ENCODE results near the gene SUSD6. TPM values are rescaled to one million over a fixed set of nuclear protein-coding genes. Genes with fewer than 3 reads are reported as not detected.

Gene SUSD6
- total and polyA plus RNA-seq, 2 experiments from 2014 or later: 2.8 to 3.4 TPM

DNA sequence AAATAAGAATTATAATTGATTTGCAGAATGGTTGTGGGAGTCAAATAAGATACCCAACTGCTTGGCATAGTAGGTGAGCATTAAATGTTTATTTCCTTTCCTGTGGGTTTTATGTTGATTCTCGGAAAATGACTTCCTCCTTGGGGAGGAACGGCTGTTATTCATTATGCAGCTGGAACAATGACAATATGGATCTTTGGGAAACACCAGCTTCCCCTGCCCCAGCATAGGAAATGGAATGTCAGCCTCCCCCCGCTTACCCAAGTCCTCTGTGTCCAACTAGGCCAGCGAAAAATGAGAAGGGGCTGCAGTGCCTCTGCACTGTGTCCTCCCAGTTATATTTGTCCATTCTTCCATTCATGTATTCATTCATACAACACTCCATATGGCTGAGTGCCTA, 25.0 kb upstream of the SUSD6 start:
- no peak overlapping the region for H3K27ac Mint-ChIP-seq

DNA sequence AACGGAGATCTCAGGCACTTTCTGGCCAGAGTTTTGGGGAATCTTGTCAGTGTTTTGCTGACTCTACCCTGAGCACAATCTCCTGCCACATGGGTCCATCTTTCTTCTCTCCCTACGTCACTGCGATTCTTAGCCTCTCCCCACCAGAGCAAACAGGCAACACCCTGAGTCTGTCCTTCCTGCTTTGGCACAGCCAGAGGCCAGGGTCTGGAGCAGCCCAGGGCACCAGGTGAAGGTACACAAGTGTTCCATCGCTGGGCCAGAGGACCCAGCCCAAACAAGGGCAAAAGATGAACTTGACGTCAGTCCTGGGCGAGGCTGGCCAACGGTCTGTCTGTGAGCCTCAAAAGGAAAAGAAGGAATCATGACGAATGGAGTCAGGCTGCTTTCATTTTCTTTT, 24.0 kb upstream of the SUSD6 start:
- Histone ChIP-seq H2AFZ (no peak overlapping the region), H3K27ac (ENCODE audit: low read depth) (no peak overlapping the region), H3K79me2 (replicated peaks; ENCODE audit: insufficient read depth) (no peaks in the 10 kb centered on the region), H3K27me3 (ENCODE audit: insufficient read depth) (no peaks in the 10 kb centered on the region), H3K9me2 (ENCODE audit: insufficient read depth) (no peaks in the 10 kb centered on the region), H3K4me1 (ENCODE audit: insufficient read depth) (no peaks in the 10 kb centered on the region), H3K36me3 (ENCODE audit: insufficient read depth) (no peaks in the 10 kb centered on the region), H3K4me3 (no peak overlapping the region), H3F3A (replicated peaks; ENCODE audit: low read depth) (no peaks in the 10 kb centered on the region), H4K20me1 (replicated peaks; ENCODE audit: insufficient read depth) (no peaks in the 10 kb centered on the region), H3K4me2 (no peak overlapping the region)
- no peaks in the 10 kb centered on the region for H3K36me3 Mint-ChIP-seq (ENCODE audit: low read depth)
- no peak overlapping the region for H3K4me3 Mint-ChIP-seq
- ATAC-seq: no peak
- DNase-seq (ENCODE audit: low spot score): no peak
- H3K9me3 Mint-ChIP-seq: no peaks in the 10 kb centered on the region
- no peak overlapping the region for H3K27ac Mint-ChIP-seq
- peaks cover 5% of the 10 kb centered on the region for H3K27me3 Mint-ChIP-seq (ENCODE audit: insufficient read depth, low read depth, poor library complexity)
- H3K4me1 Mint-ChIP-seq: no peaks in the 10 kb centered on the region
- TF ChIP-seq EZH2phosphoT487 (IDR thresholded peaks at IDR 0.05; ENCODE audit: unreplicated experiment) (no peak), POLR2AphosphoS5 (IDR thresholded peaks at IDR 0.05; ENCODE audit: low read depth) (no peak), NANOG (IDR thresholded peaks at IDR 0.05; ENCODE audit: borderline replicate concordance) (no peak), ZNF331 (CRISPR knock-in tag; IDR thresholded peaks at IDR 0.05; ENCODE audit: low read depth) (no peak), EZH2 (IDR thresholded peaks at IDR 0.05; ENCODE audit: low read depth, unreplicated experiment) (no peak), JUNB (IDR thresholded peaks at IDR 0.05; ENCODE audit: unreplicated experiment) (no peak), CREB1 (CRISPR knock-in tag; IDR thresholded peaks at IDR 0.05; ENCODE audit: low read depth) (no peak), ZNF114 (CRISPR knock-in tag; IDR thresholded peaks at IDR 0.05) (no peak), STAT1 (IDR thresholded peaks at IDR 0.05; ENCODE audit: unreplicated experiment) (no peak)
- TF ChIP-seq, protein P1, sequence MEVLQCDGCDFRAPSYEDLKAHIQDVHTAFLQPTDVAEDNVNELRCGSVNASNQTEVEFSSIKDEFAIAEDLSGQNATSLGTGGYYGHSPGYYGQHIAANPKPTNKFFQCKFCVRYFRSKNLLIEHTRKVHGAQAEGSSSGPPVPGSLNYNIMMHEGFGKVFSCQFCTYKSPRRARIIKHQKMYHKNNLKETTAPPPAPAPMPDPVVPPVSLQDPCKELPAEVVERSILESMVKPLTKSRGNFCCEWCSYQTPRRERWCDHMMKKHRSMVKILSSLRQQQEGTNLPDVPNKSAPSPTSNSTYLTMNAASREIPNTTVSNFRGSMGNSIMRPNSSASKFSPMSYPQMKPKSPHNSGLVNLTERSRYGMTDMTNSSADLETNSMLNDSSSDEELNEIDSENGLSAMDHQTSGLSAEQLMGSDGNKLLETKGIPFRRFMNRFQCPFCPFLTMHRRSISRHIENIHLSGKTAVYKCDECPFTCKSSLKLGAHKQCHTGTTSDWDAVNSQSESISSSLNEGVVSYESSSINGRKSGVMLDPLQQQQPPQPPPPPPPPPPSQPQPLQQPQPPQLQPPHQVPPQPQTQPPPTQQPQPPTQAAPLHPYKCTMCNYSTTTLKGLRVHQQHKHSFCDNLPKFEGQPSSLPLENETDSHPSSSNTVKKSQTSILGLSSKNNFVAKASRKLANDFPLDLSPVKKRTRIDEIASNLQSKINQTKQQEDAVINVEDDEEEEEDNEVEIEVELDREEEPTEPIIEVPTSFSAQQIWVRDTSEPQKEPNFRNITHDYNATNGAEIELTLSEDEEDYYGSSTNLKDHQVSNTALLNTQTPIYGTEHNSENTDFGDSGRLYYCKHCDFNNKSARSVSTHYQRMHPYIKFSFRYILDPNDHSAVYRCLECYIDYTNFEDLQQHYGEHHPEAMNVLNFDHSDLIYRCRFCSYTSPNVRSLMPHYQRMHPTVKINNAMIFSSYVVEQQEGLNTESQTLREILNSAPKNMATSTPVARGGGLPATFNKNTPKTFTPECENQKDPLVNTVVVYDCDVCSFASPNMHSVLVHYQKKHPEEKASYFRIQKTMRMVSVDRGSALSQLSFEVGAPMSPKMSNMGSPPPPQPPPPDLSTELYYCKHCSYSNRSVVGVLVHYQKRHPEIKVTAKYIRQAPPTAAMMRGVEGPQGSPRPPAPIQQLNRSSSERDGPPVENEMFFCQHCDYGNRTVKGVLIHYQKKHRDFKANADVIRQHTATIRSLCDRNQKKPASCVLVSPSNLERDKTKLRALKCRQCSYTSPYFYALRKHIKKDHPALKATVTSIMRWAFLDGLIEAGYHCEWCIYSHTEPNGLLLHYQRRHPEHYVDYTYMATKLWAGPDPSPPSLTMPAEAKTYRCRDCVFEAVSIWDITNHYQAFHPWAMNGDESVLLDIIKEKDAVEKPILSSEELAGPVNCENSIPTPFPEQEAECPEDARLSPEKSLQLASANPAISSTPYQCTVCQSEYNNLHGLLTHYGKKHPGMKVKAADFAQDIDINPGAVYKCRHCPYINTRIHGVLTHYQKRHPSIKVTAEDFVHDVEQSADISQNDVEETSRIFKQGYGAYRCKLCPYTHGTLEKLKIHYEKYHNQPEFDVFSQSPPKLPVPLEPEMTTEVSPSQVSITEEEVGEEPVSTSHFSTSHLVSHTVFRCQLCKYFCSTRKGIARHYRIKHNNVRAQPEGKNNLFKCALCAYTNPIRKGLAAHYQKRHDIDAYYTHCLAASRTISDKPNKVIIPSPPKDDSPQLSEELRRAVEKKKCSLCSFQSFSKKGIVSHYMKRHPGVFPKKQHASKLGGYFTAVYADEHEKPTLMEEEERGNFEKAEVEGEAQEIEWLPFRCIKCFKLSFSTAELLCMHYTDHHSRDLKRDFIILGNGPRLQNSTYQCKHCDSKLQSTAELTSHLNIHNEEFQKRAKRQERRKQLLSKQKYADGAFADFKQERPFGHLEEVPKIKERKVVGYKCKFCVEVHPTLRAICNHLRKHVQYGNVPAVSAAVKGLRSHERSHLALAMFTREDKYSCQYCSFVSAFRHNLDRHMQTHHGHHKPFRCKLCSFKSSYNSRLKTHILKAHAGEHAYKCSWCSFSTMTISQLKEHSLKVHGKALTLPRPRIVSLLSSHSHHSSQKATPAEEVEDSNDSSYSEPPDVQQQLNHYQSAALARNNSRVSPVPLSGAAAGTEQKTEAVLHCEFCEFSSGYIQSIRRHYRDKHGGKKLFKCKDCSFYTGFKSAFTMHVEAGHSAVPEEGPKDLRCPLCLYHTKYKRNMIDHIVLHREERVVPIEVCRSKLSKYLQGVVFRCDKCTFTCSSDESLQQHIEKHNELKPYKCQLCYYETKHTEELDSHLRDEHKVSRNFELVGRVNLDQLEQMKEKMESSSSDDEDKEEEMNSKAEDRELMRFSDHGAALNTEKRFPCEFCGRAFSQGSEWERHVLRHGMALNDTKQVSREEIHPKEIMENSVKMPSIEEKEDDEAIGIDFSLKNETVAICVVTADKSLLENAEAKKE (CRISPR knock-in tag; IDR thresholded peaks at IDR 0.05): no peak
- TF ChIP-seq, protein P2, sequence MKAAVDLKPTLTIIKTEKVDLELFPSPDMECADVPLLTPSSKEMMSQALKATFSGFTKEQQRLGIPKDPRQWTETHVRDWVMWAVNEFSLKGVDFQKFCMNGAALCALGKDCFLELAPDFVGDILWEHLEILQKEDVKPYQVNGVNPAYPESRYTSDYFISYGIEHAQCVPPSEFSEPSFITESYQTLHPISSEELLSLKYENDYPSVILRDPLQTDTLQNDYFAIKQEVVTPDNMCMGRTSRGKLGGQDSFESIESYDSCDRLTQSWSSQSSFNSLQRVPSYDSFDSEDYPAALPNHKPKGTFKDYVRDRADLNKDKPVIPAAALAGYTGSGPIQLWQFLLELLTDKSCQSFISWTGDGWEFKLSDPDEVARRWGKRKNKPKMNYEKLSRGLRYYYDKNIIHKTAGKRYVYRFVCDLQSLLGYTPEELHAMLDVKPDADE (IDR thresholded peaks at IDR 0.05): no peak
- TF ChIP-seq, protein P3, sequence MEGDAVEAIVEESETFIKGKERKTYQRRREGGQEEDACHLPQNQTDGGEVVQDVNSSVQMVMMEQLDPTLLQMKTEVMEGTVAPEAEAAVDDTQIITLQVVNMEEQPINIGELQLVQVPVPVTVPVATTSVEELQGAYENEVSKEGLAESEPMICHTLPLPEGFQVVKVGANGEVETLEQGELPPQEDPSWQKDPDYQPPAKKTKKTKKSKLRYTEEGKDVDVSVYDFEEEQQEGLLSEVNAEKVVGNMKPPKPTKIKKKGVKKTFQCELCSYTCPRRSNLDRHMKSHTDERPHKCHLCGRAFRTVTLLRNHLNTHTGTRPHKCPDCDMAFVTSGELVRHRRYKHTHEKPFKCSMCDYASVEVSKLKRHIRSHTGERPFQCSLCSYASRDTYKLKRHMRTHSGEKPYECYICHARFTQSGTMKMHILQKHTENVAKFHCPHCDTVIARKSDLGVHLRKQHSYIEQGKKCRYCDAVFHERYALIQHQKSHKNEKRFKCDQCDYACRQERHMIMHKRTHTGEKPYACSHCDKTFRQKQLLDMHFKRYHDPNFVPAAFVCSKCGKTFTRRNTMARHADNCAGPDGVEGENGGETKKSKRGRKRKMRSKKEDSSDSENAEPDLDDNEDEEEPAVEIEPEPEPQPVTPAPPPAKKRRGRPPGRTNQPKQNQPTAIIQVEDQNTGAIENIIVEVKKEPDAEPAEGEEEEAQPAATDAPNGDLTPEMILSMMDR (conservative IDR thresholded peaks at IDR 0.05; ENCODE audit: low read depth in 2 of 2): no peak

More for the DNA sequence above, 25.0 kb upstream of the SUSD6 start:
- Histone ChIP-seq H3K27ac (ENCODE audit: low read depth) (no peak overlapping the region), H4K20me1 (replicated peaks; ENCODE audit: insufficient read depth) (no peaks in the 10 kb centered on the region), H2AFZ (no peak overlapping the region), H3K79me2 (replicated peaks; ENCODE audit: insufficient read depth) (no peaks in the 10 kb centered on the region), H3K4me1 (ENCODE audit: insufficient read depth) (no peaks in the 10 kb centered on the region), H3K27me3 (ENCODE audit: insufficient read depth) (no peaks in the 10 kb centered on the region), H3F3A (replicated peaks; ENCODE audit: low read depth) (no peaks in the 10 kb centered on the region), H3K36me3 (ENCODE audit: insufficient read depth) (no peaks in the 10 kb centered on the region), H3K9me2 (ENCODE audit: insufficient read depth) (no peaks in the 10 kb centered on the region), H3K4me2 (no peak overlapping the region), H3K4me3 (no peak overlapping the region)
- Mint-ChIP-seq H3K36me3 (ENCODE audit: low read depth) (no peaks in the 10 kb centered on the region), H3K9me3 (no peaks in the 10 kb centered on the region), H3K4me3 (no peak overlapping the region), H3K27me3 (ENCODE audit: insufficient read depth, low read depth, poor library complexity) (peaks cover 5% of the 10 kb centered on the region), H3K4me1 (no peaks in the 10 kb centered on the region)
- TF ChIP-seq POLR2AphosphoS5 (IDR thresholded peaks at IDR 0.05; ENCODE audit: low read depth): no peak
- TF ChIP-seq ZNF114 (CRISPR knock-in tag; IDR thresholded peaks at IDR 0.05): no peak
- no peak for TF ChIP-seq EZH2phosphoT487 (IDR thresholded peaks at IDR 0.05; ENCODE audit: unreplicated experiment)
- DNase-seq (ENCODE audit: low spot score) (no peak), ATAC-seq (no peak)

Data from GM23338 (cell line).